ENCODE results near the gene KLHL22.

Gene KLHL22

GRCh38 chr22:20530368-20531153 lies 35.0 kb upstream of the KLHL22 start (continued):
- TF ChIP-seq, protein P1, sequence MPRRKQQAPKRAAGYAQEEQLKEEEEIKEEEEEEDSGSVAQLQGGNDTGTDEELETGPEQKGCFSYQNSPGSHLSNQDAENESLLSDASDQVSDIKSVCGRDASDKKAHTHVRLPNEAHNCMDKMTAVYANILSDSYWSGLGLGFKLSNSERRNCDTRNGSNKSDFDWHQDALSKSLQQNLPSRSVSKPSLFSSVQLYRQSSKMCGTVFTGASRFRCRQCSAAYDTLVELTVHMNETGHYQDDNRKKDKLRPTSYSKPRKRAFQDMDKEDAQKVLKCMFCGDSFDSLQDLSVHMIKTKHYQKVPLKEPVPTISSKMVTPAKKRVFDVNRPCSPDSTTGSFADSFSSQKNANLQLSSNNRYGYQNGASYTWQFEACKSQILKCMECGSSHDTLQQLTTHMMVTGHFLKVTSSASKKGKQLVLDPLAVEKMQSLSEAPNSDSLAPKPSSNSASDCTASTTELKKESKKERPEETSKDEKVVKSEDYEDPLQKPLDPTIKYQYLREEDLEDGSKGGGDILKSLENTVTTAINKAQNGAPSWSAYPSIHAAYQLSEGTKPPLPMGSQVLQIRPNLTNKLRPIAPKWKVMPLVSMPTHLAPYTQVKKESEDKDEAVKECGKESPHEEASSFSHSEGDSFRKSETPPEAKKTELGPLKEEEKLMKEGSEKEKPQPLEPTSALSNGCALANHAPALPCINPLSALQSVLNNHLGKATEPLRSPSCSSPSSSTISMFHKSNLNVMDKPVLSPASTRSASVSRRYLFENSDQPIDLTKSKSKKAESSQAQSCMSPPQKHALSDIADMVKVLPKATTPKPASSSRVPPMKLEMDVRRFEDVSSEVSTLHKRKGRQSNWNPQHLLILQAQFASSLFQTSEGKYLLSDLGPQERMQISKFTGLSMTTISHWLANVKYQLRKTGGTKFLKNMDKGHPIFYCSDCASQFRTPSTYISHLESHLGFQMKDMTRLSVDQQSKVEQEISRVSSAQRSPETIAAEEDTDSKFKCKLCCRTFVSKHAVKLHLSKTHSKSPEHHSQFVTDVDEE (CRISPR knock-in tag; IDR thresholded peaks at IDR 0.05): no peak
- no peak for TF ChIP-seq OSR1 (CRISPR knock-in tag; IDR thresholded peaks at IDR 0.05)

- ATAC-seq: no peak
- no peak for TF ChIP-seq OSR1 (CRISPR knock-in tag; IDR thresholded peaks at IDR 0.05)
- TF ChIP-seq ZNF565 (CRISPR knock-in tag; conservative IDR thresholded peaks at IDR 0.05; ENCODE audit: low read depth): no peak
- no peak for TF ChIP-seq ZFP30 (CRISPR knock-in tag; IDR thresholded peaks at IDR 0.05)
- TF ChIP-seq ZNF8 (CRISPR knock-in tag; IDR thresholded peaks at IDR 0.05): no peak
- TF ChIP-seq ARNTL (CRISPR knock-in tag; IDR thresholded peaks at IDR 0.05; ENCODE audit: borderline replicate concordance, low read depth): no peak
- TF ChIP-seq ISL1 (CRISPR knock-in tag; IDR thresholded peaks at IDR 0.05): no peak
- TF ChIP-seq BACH2 (CRISPR knock-in tag; IDR thresholded peaks at IDR 0.05; ENCODE audit: borderline replicate concordance): no peak
- no peak for TF ChIP-seq TCF4 (CRISPR knock-in tag; IDR thresholded peaks at IDR 0.05; ENCODE audit: borderline replicate concordance)
- TF ChIP-seq, protein P1 (CRISPR knock-in tag; IDR thresholded peaks at IDR 0.05): no peak
- TF ChIP-seq GLIS3 (CRISPR knock-in tag; IDR thresholded peaks at IDR 0.05): no peak
- TF ChIP-seq CSRNP3 (CRISPR knock-in tag; IDR thresholded peaks at IDR 0.05): no peak
- TF ChIP-seq ZFP3 (CRISPR knock-in tag; IDR thresholded peaks at IDR 0.05): no peak
- TF ChIP-seq, protein P2, sequence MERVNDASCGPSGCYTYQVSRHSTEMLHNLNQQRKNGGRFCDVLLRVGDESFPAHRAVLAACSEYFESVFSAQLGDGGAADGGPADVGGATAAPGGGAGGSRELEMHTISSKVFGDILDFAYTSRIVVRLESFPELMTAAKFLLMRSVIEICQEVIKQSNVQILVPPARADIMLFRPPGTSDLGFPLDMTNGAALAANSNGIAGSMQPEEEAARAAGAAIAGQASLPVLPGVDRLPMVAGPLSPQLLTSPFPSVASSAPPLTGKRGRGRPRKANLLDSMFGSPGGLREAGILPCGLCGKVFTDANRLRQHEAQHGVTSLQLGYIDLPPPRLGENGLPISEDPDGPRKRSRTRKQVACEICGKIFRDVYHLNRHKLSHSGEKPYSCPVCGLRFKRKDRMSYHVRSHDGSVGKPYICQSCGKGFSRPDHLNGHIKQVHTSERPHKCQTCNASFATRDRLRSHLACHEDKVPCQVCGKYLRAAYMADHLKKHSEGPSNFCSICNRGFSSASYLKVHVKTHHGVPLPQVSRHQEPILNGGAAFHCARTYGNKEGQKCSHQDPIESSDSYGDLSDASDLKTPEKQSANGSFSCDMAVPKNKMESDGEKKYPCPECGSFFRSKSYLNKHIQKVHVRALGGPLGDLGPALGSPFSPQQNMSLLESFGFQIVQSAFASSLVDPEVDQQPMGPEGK (CRISPR knock-in tag; IDR thresholded peaks at IDR 0.05; ENCODE audit: borderline replicate concordance): no peak
- TF ChIP-seq RARB (CRISPR knock-in tag; IDR thresholded peaks at IDR 0.05): no peak
- no peak for TF ChIP-seq TOX (CRISPR knock-in tag; IDR thresholded peaks at IDR 0.05; ENCODE audit: borderline replicate concordance)
- TF ChIP-seq CSDC2 (CRISPR knock-in tag; IDR thresholded peaks at IDR 0.05): no peak
- no peak for TF ChIP-seq ESRRG (CRISPR knock-in tag; IDR thresholded peaks at IDR 0.05)
- no peak for TF ChIP-seq PPARA (CRISPR knock-in tag; IDR thresholded peaks at IDR 0.05; ENCODE audit: borderline replicate concordance)
- TF ChIP-seq SNAI2 (CRISPR knock-in tag; IDR thresholded peaks at IDR 0.05): no peak
- no peak for TF ChIP-seq POU6F1 (CRISPR knock-in tag; IDR thresholded peaks at IDR 0.05; ENCODE audit: borderline replicate concordance, low read depth)
Observed at GRCh38 chr22:20528405-20528978, 32.9 kb upstream of the KLHL22 start.
